ENCODE data around the gene TRIM59.

- TF ChIP-seq CTCF (conservative IDR thresholded peaks at IDR 0.05; ENCODE audit: low read depth, low read length) (no peak), POLR2A (IDR thresholded peaks at IDR 0.05; ENCODE audit: low read depth, low read length) (no peak), RAD21 (IDR thresholded peaks at IDR 0.05; ENCODE audit: low read length) (no peak), MAFK (IDR thresholded peaks at IDR 0.05; ENCODE audit: low read depth, low read length) (no peak), SMC3 (IDR thresholded peaks at IDR 0.05; ENCODE audit: low read depth, low read length) (no peak), CEBPB (IDR thresholded peaks at IDR 0.05; ENCODE audit: low read depth, low read length) (no peak), CHD1 (IDR thresholded peaks at IDR 0.05; ENCODE audit: low read depth, low read length) (no peak), NFE2L2 (IDR thresholded peaks at IDR 0.05; ENCODE audit: low read depth, low read length) (no peak)
These were observed 58.9 kb downstream of the TRIM59 start for GRCh38 chr3:160390565-160391138.
